HEK293 (cell line): ENCODE results near the gene KCNMB4.

ENCODE experiments used
- CTCF ChIP-seq: fragments of 450-650 bp; formaldehyde crosslinking; IDR thresholded peaks from 2 replicates; pipeline ENCODE4 v1.5.1; 2016; ENCODE audit warnings: missing biosample characterization, missing genetic modification characterization
- KLF17 ChIP-seq: fragments of 450-650 bp; formaldehyde crosslinking; IDR thresholded peaks from 2 replicates; pipeline ENCODE4 v1.5.1; 2016; ENCODE audit warnings: missing biosample characterization, missing genetic modification characterization
- ZBTB21 ChIP-seq: fragments of 450-650 bp; formaldehyde crosslinking; IDR thresholded peaks from 2 replicates; pipeline ENCODE4 v1.5.1; 2017; ENCODE audit warnings: missing biosample characterization, missing genetic modification characterization
- ZNF404 ChIP-seq: fragments of 450-650 bp; formaldehyde crosslinking; IDR thresholded peaks from 2 replicates; pipeline ENCODE4 v1.5.1; 2017; ENCODE audit warnings: missing biosample characterization, missing genetic modification characterization
- ZNF639 ChIP-seq: fragments of 450-650 bp; formaldehyde crosslinking; IDR thresholded peaks from 2 replicates; pipeline ENCODE4 v1.5.1; 2016; ENCODE audit warnings: missing biosample characterization, missing genetic modification characterization

- no peak for TF ChIP-seq CTCF (tag by site-specific recombination)
- TF ChIP-seq ZNF404, result no peak
- no peak for TF ChIP-seq ZBTB21
- TF ChIP-seq KLF17 (tag by site-specific recombination), result no peak
- TF ChIP-seq ZNF639 (tag by site-specific recombination), result no peak
Measured at GRCh38 chr12:70482764-70483163, 116.7 kb downstream of the KCNMB4 start.
